ENCODE measurements around the gene MED16. TPM values are rescaled to one million over a fixed set of nuclear protein-coding genes. Genes with fewer than 3 reads are reported as not detected.

The MED16 gene
- total and polyA plus RNA-seq, 2 of the 4 experiments (the other 2 are of a cell fraction) = 8.1 to 40.2 TPM

GRCh38 chr19:929891-930258 is 36.9 kb upstream of the MED16 start:
- Histone ChIP-seq H3K4me2 (ENCODE audit: low read depth, low read length) (no peak overlapping the region), H3K4ac (ENCODE audit: low read depth, low read length) (no peak overlapping the region), H4K8ac (ENCODE audit: low read depth in 2 of 2, low read length in 2 of 2) (no peak overlapping the region), H3K36me3 (ENCODE audit: control insufficient read depth, insufficient read depth, low read length) (peaks cover 40% of the 10 kb centered on the region), H3K4me3 (ENCODE audit: insufficient read depth, low read depth, low read length) (no peak overlapping the region), H2BK15ac (ENCODE audit: low read depth, low read length) (no peak overlapping the region), H3K14ac (replicated peaks; ENCODE audit: low read depth, low read length) (no peak overlapping the region), H3K4me1 (ENCODE audit: control insufficient read depth, insufficient read depth, low read length) (peaks cover 29% of the 10 kb centered on the region), H2BK5ac (ENCODE audit: low read depth, low read length, poor library complexity, severe bottlenecking) (no peak overlapping the region), H2AK5ac (ENCODE audit: low read depth, low read length) (no peak overlapping the region), H3K56ac (ENCODE audit: extremely low read depth, insufficient read depth, low read length) (no peak overlapping the region), H3K27ac (ENCODE audit: insufficient read depth, low read length) (no peak overlapping the region), H3K9me3 (ENCODE audit: control insufficient read depth, insufficient read depth, low read length) (no peaks in the 10 kb centered on the region), H3K9ac (ENCODE audit: low read depth, low read length) (no peak overlapping the region), H4K5ac (ENCODE audit: low read depth, low read length) (no peak overlapping the region), H3K27me3 (ENCODE audit: control insufficient read depth, insufficient read depth, low read length) (no peaks in the 10 kb centered on the region), H3K23ac (ENCODE audit: low read depth, low read length) (no peak overlapping the region), H2BK120ac (ENCODE audit: low read depth, low read length) (no peak overlapping the region), H2BK20ac (ENCODE audit: low read depth, low read length) (no peak overlapping the region), H3K79me1 (ENCODE audit: low read depth in 1 of 2, low read length in 2 of 2) (peaks cover 19 to 52% of the 10 kb centered on the region in 2 experiments), H3K18ac (ENCODE audit: low read depth, low read length) (no peak overlapping the region), H2AK9ac (replicated peaks; ENCODE audit: low read depth, low read length, poor library complexity) (no peak overlapping the region), H4K20me1 (ENCODE audit: insufficient read depth, low read length) (peaks cover 15% of the 10 kb centered on the region), H4K91ac (ENCODE audit: insufficient read depth, low read depth, low read length) (no peak overlapping the region), H2AFZ (replicated peaks; ENCODE audit: low read length, poor library complexity) (no peak overlapping the region), H3K9me1 (ENCODE audit: insufficient read depth, low read length) (no peaks in the 10 kb centered on the region; the same call in 1 of the 2 replicates)
- ChIA-PET CTCF (interaction anchor here (0.6 kb wide), 1 partner anchor 336 kb away, joined by 3 read pairs; no protein-coding TSS in a partner anchor), POLR2A (ENCODE audit: unreplicated experiment) (no interaction called here)
- BruUV-seq (replicated peaks) = no TSS peak
- ATAC-seq (ENCODE audit: low read depth) (no peak), DNase-seq (no peak)
- dilution Hi-C loops (cut with HindIII; ENCODE audit: low sequenced_read_pairs, unreplicated experiment) (no loop called here), in situ Hi-C loops (cut with MboI; ENCODE audit: low sequenced_read_pairs) (no loop called here), intact Hi-C loops (cut with micrococcal nuclease) (no loop called here)
- TF ChIP-seq CEBPB (IDR thresholded peaks at IDR 0.05; ENCODE audit: low read depth, low read length) (no peak), MXI1 (IDR thresholded peaks at IDR 0.05; ENCODE audit: borderline replicate concordance, low read depth, low read length) (no peak), FOS (IDR thresholded peaks at IDR 0.05; ENCODE audit: low read depth, low read length) (no peak), CTCF (conservative IDR thresholded peaks at IDR 0.05; ENCODE audit: low read depth, low read length) (no peak), CHD1 (IDR thresholded peaks at IDR 0.05; ENCODE audit: low read depth, low read length) (no peak), SMC3 (IDR thresholded peaks at IDR 0.05; ENCODE audit: low read depth, low read length) (no peak), NFE2L2 (IDR thresholded peaks at IDR 0.05; ENCODE audit: low read depth, low read length) (no peak), USF2 (IDR thresholded peaks at IDR 0.05; ENCODE audit: low read depth, low read length) (no peak), BHLHE40 (IDR thresholded peaks at IDR 0.05; ENCODE audit: low read depth, low read length) (no peak), MAFK (IDR thresholded peaks at IDR 0.05; ENCODE audit: low read depth, low read length) (no peak), RFX5 (IDR thresholded peaks at IDR 0.05; ENCODE audit: low read depth, low read length) (no peak), RCOR1 (IDR thresholded peaks at IDR 0.05; ENCODE audit: insufficient replicate concordance, low read length) (no peak), ELK1 (IDR thresholded peaks at IDR 0.05; ENCODE audit: borderline replicate concordance, low read depth, low read length) (no peak), MAZ (IDR thresholded peaks at IDR 0.05; ENCODE audit: borderline replicate concordance, low read depth, low read length) (no peak), RAD21 (IDR thresholded peaks at IDR 0.05; ENCODE audit: low read length) (no peak), POLR2A (IDR thresholded peaks at IDR 0.05; ENCODE audit: low read depth, low read length) (no peak)
- 92% methylated on average over 5 of the region's 6 CpGs; no CpG with 5 or more reads in 1 of the 2 experiments for WGBS, 2 experiments (ENCODE audit: extremely low coverage in 2 of 2, insufficient read length in 1 of 2)

Measured in IMR-90 (cell line).